NCI-H1694 treated with DMSO at 0.1 percent for 48 hours (cell line): Measurements from ENCODE around the gene GHDC.
A peak's percentile ranks its signal among the peaks of the same experiment; 100 is the strongest.
"Not testable (repeated sequence)": the region's sequence is repeated elsewhere in the genome, so short reads cannot be mapped to it uniquely, and the experiment has no call there.

Experiments
- DNase-seq: peaks from one replicate; lab custom pipeline; 2025; lab: John Stamatoyannopoulos, UW

Gene GHDC, protein sequence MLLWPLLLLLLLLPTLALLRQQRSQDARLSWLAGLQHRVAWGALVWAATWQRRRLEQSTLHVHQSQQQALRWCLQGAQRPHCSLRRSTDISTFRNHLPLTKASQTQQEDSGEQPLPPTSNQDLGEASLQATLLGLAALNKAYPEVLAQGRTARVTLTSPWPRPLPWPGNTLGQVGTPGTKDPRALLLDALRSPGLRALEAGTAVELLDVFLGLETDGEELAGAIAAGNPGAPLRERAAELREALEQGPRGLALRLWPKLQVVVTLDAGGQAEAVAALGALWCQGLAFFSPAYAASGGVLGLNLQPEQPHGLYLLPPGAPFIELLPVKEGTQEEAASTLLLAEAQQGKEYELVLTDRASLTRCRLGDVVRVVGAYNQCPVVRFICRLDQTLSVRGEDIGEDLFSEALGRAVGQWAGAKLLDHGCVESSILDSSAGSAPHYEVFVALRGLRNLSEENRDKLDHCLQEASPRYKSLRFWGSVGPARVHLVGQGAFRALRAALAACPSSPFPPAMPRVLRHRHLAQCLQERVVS

DNA sequence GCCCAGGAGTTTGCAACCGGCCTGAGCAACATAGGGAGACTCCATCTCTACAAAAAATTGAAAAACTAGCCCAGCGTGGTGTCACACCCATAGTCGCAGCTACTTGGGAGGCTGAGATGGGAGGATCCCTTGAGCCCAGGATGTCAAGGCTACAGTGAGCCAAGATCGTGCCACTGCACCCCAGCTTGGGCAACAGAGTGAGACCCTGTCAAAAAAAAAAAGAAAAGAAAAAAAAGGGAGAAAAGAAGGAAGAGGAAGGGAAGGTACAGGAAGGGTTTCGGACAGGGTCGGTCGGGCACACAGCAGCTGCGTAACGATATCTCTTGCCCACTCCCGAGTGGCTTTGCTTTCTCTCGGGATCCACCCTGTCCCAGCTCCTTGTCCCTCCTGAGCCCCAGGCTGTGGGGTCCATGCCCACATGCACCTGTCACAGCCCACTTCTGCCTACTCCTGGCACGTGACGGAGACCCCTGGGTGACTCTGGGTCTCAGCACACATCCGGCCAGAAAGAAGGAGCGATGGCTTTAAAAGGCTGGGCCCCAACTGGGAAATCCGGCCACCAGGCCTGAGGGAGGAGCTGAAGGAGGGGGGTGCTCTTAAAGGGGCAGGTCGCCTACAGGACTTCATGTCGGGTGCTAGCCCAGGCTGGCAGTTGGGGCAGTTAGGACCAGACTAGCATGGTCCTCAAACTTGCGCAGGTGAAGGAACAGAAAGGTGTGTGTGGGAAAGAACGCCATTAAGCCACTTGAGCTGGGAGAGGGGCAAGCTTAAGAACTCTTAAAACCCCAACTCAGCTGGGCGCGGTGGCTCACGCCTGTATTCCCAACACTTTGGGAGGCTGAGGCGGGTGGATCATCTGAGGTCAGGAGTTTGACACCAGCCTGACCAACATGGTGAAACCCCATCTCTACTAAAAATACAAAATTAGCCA lies at the start of gene GHDC:
TSS of gene GHDC (minus strand) at position 526 of the 931 bp plus-strand sequence. CDS start 913 bp downstream, outside the sequence.
- no peak for DNase-seq

DNA sequence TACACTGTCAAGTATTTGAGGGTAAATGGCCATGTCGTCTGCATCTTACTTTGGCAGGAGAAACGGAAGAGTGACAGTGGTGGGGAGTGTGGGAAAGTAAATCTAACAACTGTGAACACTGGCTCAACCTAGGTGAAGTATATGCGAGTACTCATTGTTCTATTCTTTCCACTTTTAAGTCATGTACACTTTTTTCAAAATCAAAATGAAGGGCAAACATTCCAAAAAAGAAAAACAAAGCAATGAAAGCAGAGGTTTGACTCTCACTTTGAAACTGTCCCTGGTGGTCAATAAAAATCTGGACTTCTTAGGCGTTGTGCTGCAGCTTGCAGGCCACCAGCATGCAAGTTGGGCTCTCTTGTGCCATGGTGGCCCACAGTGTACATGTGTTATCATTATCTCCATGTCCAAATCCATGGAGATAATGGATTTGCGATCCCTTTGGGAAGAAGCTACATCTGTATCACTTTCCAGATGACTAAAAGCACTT lies 49.2 kb upstream of the GHDC start:
- no peak for DNase-seq

DNA sequence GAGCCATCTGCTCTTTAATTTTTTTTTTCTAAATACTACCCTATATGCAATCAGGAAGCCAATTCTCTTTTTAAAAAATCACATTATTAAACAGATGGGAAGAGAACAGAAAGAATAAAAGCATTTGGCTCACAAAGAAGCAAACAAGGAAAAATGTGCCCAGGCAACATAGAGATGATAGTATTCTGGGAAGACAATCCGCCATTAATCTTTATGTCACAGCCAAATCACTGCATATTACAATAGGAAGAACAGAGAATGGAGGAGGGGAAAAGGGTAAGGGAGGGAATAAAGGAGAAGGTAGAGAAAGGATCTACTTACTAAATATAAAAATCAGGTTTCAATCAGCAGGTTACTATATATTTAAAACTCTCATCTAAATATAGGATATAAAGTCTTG lies 47.6 kb upstream of the GHDC start:
- DNase-seq = peak; percentile 18

DNA sequence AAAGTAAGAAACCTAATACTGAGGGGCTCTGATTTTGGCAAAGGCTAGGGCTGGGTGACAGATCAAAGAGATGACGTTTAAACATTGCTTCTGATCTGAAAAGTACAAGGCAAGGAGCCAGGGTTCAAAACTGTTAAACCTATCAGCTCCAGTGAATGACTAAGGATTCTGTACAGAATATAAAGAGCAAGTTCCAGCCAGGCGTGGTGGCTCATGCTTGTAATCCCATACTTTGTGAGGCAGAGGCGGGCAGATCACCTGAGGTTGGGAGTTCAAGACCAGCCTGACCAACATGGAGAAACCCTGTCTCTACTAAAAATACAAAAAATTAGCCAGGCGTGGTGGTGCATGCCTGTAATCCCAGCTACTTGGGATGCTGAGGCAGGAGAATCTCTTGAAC lies 46.6 kb upstream of the GHDC start:
- DNase-seq = not testable (repeated sequence)

DNA sequence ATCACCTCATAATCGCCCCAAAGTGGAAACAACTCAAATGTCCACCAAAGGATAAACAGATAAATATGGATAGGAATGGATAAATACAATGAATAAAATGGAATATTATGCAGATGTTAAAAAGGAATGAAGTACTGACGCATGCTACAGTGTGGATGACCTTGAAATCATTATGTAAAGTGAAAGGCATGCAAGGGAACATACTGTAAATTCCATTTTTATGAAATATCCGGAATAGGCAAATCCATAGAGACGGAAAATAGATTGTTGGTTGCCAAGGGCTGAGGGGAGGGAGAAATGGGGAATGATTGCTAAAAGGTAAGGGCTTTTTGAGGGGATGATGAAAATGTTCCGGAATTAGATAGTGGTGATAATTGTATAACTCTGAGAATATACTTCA lies 45.9 kb upstream of the GHDC start:
- no peak for DNase-seq

DNA sequence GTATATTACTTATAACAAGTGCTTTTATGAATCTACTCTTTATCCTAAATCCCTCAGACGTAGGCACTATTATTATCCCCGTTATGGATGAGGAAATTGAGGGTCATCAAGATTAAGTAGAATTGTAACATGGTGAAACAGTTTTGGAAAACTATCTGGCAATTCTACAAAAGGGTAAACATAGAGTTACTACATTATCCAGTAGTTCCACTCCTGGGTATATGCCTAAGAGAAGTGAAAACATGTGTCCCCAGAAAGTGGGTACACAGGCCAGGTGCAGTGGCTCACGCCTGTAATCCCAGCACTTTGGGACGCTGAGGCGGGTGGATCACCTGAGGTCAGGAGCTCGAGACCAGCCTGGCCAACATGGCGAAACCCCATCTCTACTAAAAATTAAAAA lies 45.3 kb upstream of the GHDC start:
- not testable (repeated sequence) for DNase-seq

DNA sequence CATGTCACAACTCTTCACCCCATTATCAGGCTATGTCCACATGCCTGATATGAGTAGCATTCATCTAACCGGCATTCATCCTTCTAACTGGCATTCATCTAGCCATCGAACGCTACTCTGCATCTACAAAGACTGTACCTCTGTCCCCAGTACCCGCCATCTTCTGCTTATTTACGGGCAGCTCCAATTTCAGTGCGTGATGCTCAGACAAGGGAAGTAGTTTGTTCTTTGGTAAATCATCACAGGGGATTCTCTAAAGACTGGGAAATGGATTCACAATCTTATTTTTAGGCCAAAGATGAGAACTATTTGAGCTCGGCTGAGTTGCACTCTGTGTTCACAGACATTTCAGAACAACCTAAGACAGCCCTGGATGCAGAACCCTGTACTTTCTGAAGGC lies 42.5 kb upstream of the GHDC start:
- DNase-seq = no peak

DNA sequence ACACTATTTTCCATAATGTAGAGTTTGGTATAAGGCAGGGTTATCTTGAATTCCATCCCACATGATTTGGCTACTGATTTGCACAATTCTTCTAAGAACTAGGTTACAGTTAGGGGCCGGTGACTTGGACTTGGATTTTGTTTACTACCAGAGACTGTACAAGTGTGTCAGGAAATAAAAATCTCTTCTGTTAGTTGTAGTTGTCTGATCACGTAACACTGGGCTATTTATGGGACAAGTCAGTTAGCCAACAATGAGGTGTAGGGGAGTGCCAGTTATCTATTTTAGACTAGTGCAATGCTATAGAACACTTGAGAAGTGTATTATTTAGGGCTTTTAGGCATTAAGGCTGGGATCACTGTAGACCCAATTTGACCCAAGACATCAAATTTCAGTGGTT lies 39.7 kb upstream of the GHDC start:
- no peak for DNase-seq

DNA sequence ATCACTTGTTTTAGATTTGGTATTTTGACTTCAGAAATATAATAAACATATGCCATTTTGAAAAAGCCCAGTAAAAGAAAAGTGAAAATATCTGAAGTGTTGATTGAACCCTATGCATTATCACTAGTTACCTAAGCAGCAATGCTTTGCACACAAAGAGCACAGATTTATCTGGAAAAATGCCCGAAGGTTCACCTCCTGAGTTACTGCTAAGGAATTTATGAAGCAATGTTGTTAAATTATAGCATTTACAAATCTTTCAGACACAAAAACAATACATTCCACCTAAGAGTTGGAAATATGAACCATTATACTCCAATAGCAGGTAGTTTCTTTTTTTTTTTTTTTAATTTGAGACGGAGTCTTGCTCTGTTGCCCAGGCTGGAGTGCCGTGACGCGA lies 38.9 kb upstream of the GHDC start:
- no peak for DNase-seq

DNA sequence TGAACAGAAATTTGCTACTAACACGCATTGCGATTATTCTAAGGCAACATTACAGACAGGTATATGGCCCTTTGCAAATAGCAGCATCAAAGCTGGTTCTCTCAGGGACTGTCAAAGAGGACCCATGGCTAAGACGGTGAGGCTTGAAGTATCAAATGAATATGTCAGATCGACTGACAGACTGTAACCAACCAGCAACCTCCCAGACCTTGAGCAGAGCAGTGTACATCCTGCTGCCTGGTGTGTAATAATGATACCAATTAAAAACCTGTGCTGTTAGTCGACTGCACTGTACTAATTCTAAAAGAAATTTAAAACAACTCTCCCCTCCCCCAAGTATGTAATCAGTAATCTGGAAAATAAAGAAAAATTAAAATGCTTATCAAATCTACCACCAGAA lies 35.9 kb upstream of the GHDC start:
- peak; percentile 11 for DNase-seq

DNA sequence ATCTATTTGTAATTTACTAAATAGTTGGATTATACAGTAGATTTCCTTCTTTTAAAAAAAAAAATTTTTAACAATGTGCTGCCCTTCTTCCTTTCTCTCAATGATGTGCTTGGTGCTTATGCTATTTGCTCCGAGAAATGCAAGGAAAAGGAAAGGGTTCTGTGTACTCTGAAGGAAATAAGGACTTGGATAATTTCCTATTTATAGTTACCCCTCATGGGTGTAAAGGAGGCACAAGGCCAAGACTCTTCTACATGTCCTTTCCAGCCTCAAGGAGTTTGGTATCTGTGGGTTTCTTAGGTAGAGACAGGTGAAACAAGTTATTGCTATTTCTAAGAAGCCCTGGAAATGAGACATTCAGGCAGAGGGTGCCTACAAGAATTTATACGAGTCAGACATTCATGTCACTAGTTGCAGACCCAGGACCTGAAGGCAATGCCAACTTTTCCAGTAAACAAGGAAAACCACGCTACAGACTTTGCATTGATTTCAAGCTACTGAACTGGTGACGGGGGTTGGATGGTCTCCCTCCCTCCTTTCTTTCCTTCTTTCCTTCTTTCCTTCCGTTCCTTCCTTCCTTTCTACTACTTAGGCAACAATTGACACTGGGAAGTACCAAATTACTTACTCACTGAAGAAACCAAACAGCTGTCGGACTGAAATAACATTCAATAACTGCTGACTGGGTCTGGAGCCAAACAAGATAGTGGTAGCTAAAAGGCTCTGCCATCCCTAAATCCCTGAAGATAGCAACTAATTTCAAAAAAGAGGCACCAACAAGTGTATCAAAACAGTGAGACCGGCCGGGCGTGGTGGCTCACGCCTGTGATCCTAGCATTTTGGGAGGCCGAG lies 33.8 kb upstream of the GHDC start:
- DNase-seq = no peak

DNA sequence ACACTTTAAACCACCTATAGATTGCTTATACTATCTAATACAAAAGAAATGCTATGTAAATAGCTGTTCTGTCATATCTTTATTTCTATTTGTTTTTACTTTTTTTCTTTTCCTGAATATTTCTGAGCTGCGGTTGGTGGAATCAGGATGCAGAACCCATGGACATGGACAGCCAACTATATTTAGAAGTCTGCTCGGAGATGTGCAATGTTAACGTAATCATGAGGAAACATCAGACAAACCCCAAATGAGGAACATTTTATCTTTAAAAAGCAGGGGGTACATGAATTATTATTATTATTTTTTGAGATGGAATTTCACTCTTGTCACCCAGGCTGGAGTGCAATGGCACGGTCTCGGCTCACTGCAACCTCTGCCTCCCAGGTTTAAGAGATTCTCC lies 31.4 kb upstream of the GHDC start:
- DNase-seq = no peak

DNA sequence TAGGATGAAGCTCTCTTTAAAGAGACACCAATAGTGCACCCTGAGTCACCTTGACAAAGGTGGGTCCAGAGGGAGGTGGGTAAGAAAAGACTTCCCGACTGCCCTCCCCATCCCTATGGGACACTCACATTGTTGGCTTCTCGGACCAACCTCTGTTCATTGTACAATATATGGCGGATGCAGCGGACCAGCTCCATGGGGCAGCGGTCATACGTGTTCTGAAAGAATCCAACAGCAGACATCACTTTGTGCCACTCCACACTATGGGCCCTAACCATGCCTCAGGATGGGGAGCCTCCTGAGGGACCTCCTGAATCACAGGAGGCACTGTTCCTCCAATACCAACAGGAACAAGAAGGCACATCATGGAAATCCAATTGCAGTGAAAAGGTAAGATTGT lies 30.4 kb upstream of the GHDC start:
- DNase-seq = no peak

DNA sequence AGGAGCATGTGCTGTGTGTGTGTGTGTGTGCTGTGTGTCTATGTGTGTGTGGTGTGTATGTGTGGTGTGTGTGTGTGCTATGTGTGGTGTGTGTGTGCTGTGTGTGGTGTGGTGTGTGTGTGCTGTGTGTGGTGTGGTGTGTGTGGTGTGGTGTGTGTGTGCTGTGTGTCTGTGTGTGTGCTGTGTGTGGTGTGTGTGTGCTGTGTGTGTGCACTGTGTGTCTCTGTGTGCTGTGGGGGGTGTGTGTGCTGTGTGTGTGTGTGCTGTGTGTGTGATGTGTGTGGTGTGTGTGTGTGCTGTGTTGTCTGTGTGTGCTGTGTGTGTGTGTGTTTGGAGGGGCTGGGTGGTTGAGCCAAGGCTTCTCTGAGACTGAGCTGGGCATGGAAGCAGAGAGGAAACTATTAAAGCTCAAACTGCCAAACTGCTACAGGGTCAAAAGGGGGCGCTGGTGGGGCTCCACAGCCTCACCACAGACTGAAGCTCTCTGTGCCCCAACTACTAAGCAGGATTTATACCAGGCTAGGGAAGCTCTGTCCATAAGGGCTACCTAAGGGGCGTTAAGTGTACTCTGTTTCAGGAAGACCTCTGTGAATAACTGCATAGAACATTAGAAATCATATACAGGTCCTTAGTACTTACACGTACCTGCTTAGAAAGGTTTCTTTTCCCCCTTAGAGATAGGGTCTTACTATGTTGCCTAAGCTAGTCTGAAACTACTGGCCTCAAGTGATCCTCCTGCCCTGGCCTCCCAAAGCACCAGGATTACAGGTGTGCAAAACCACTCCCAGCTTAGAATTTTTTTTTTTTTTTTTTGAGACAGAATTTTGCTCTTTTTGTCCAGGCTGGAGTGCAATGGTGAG lies 27.8 kb upstream of the GHDC start:
- peak; percentile 75 for DNase-seq

DNA sequence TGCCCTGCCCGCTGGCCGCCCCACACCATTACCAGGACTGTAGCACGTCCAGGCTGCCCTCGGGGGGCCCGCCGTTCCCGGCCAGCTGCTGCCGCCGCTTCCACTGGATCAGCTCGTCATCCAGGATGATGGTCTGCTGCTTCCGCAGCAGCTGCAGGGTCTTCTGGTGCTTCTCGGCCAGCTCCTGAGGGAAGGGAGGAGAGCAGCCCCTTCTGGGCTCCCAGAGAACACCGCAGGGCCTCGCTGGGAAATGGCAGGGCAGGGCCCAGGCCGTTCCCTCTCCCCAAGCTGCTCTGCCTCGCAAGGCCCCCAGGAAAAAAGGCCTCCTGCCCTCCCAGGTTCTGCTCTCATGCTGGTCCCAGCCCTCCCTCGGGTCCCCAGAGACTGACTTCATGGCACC lies 25.0 kb upstream of the GHDC start:
- not testable (repeated sequence) for DNase-seq

DNA sequence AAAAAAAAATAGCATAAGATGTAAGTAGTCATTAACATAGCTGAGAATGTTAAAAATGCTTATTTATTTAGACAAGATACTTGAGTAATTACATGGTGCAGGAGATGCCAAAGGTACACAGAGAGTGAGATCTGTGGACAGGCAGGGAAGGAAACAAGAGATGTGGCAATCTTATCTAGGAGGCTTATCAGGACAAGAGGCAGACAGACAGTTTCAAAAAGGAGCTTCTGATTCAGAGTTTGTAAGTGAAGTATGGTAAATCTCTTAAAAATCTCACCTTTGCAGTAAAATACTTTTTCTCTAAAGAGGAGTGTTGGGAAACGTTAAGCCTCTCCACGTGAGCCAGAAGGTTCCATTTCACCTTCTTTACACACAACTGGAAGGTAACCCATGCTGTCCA lies 19.9 kb upstream of the GHDC start:
- no peak for DNase-seq

DNA sequence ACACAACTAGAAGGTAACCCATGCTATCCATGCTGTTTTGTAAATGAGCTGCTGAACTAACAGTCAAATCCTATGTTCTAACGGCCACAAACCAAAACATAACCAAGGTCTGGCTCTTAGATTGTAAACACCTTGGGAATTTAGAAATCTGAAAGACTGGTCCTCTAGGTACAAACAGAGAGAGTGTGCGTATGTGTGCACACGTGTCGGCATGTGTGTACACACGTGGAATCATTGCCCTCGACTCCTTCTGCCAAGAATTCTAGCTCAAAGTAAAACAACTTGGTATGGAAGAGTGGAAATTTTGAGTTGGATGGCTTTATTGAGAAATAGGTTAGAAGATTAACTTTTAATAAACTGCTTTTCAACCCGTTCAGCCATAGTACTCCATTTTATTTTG lies 18.1 kb upstream of the GHDC start:
- no peak for DNase-seq

DNA sequence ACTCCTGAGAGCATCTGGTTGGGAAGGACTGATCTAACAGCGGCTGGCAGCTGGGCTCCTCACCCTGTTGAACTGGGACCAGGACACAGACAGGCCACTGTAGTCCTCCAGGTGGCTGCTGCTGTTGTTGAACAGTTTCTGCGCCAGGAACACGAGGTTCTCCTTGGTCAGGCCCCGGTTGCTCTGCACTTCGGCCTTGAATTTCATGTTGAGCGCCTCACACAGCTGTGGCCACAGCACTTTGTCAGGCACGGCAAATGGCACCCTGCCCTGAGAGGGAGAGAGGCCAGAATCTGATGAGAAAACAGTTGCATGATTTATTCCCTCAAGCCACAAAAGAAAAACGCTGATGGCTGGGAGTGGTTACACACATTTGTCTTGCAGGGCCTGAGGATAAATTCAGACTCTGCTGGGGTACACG lies 17.6 kb upstream of the GHDC start:
- DNase-seq = not testable (repeated sequence)

DNA sequence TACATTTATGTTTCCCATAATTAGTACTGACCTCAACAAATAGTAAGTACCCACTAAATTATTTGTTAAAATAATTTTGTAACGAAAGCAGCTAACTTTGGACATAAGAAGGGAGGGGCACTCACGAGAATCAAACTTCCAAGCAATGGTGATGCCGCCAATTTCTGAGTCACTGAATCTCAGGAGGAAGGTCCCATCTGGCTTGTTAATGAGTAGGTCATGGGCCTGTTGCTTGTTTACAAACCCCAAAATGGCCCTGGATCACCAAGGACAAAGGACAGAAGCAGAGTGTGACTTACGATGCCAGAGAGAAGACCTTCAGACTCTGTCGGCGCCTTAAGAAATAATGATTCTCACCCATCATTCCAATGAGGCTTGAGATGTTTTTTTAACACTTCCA lies 15.8 kb upstream of the GHDC start:
- no peak for DNase-seq

DNA sequence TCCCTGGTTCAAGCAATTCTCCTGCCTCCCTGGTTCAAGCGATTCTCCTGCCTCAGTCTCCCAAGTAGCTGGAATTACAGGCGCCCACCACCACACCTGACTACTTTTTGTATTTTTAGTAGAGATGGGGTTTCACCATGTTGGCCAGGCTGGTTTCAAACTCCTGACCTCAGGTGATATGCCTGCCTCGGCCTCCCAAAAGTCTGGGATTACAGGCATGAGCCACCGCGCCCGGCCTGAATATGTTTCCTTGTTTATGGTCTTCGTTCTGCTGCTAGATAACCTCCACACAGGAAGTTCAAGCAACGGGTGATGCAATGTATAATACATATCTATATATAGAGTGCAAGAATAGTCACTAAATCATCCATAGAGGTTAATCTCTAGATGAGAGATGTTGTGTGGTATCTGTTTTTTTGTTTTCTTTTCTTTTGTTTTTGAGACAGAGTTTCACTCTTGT lies 11.9 kb upstream of the GHDC start:
- DNase-seq = not testable (repeated sequence)

DNA sequence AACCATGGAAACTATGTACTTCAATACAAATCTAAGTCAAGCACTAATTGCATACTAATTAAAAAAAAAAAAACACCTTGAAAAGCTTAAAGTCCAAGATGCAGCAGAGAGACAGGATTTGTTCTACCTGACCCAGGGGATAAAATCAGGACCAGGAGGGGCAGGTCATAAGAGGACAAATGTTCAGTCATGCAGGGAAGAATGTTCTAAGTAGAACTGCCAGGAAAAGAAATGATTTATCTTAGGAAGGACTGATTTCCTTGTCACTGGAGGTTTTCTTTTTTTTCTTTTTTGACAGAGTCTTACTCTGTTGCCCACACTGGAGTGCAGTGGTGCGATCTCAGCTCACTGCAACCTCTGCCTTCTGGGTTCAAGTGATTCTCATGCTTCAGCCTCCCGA lies 9.1 kb upstream of the GHDC start:
- DNase-seq = no peak
